PC-3 (cell line): ENCODE data around the gene THOC6. TPM values are rescaled to one million over a fixed set of nuclear protein-coding genes. Genes with fewer than 3 reads are reported as not detected.

Experiments
- ATAC-seq: fragments of 200-7000 bp; cut with Tn5 transposase; 2 replicates; pipeline ENCODE4 v1.9.1; 2020; ENCODE audit warnings: mild to moderate bottlenecking, moderate library complexity
- BruUV-seq: library from RNA; stranded (reverse); fragments of 400-500 nt; replicated peaks from 2 replicates; lab custom pipeline; 2021; lab: Mats Ljungman, UMichigan
- CTCF ChIA-PET: fragments of 300-600 bp; sonication (Branson Sonifier 250); formaldehyde crosslinking; loops from one replicate; lab custom pipeline; 2022; ENCODE audit warnings: antibody characterized with exemption; lab: Charles Lee
- POLR2A ChIA-PET: fragments of 300-600 bp; sonication (Branson Sonifier 250); formaldehyde crosslinking; loops from one replicate; lab custom pipeline; 2022; ENCODE audit warnings: antibody characterized with exemption; ENCODE audit not compliant: unreplicated experiment; lab: Charles Lee
- DNase-seq: peaks from one replicate; pipeline ENCODE4 v3.0.0-alpha.2; 2015
- H2AFZ ChIP-seq: fragments of 300-600 bp; sonication (generic); 2 replicates; pipeline ENCODE4 v1.6.0; 2016; ENCODE audit warnings: antibody characterized with exemption, low read length
- H3F3A ChIP-seq: fragments of 300-600 bp; sonication (generic); one replicate; pipeline ENCODE4 v1.6.0; 2017; ENCODE audit warnings: antibody characterized with exemption, low read length, control low read depth, mild to moderate bottlenecking; ENCODE audit not compliant: unreplicated experiment
- H3K27ac ChIP-seq: fragments of 300-600 bp; sonication (generic); 2 replicates; pipeline ENCODE4 v1.5.1; 2016; ENCODE audit warnings: mild to moderate bottlenecking, low read length
- H3K27me3 ChIP-seq: fragments of 300-600 bp; sonication (generic); 2 replicates; pipeline ENCODE4 v1.6.1; 2016; ENCODE audit warnings: low read length, mixed read lengths
- H3K36me3 ChIP-seq: fragments of 300-600 bp; sonication (generic); 2 replicates; pipeline ENCODE4 v1.6.1; 2016; ENCODE audit warnings: low read depth, mixed run types, low read length, mixed read lengths
- H3K4me1 ChIP-seq: fragments of 300-600 bp; sonication (generic); 2 replicates; pipeline ENCODE4 v1.5.1; 2016; ENCODE audit warnings: low read length; ENCODE audit not compliant: insufficient read depth
- H3K4me2 ChIP-seq: fragments of 300-600 bp; sonication (generic); 2 replicates; pipeline ENCODE4 v1.6.0; 2016; ENCODE audit warnings: low read length
- H3K4me3 ChIP-seq: fragments of 300-600 bp; sonication (generic); 2 replicates; pipeline ENCODE4 v1.5.1; 2016; ENCODE audit warnings: mild to moderate bottlenecking, low read length, mixed read lengths
- H3K79me2 ChIP-seq: fragments of 300-600 bp; sonication (generic); 2 replicates; pipeline ENCODE4 v1.6.1; 2017; ENCODE audit warnings: low read length, mixed read lengths
- H3K9ac ChIP-seq: fragments of 300-600 bp; sonication (generic); 2 replicates; pipeline ENCODE4 v1.6.0; 2016; ENCODE audit warnings: mild to moderate bottlenecking, low read length
- H3K9me2 ChIP-seq: fragments of 300-600 bp; sonication (generic); replicated peaks from 2 replicates; pipeline ENCODE4 v1.6.1; 2016; ENCODE audit warnings: mixed run types, low read length, mixed read lengths
- H3K9me3 ChIP-seq: fragments of 300-600 bp; sonication (generic); 2 replicates; pipeline ENCODE4 v1.6.1; 2016; ENCODE audit warnings: low read length, mixed read lengths
- H4K20me1 ChIP-seq: fragments of 300-600 bp; sonication (generic); 2 replicates; pipeline ENCODE4 v1.6.1; 2016; ENCODE audit warnings: low read length, mixed read lengths
- CTCF ChIP-seq: fragments of 300-600 bp; sonication (generic); conservative IDR thresholded peaks from 2 replicates; pipeline ENCODE4 v1.5.1; 2017; ENCODE audit warnings: antibody characterized with exemption, low read depth, mild to moderate bottlenecking, low read length
- EZH2 ChIP-seq: fragments of 300-600 bp; sonication (generic); IDR thresholded peaks from one replicate; pipeline ENCODE4 v1.6.1; 2017; ENCODE audit warnings: antibody characterized with exemption, mild to moderate bottlenecking, low read length; ENCODE audit not compliant: unreplicated experiment
- EZH2phosphoT487 ChIP-seq: fragments of 300-600 bp; sonication (generic); IDR thresholded peaks from 2 replicates; pipeline ENCODE4 v1.6.1; 2018; ENCODE audit warnings: mild to moderate bottlenecking, antibody characterized with exemption, low read length, borderline replicate concordance
- intact Hi-C: fragments of 100-400 bp; cut with micrococcal nuclease; formaldehyde crosslinking; loops from 2 replicates; pipeline ENCODE4 v1.9.0; 2023
- total RNA-seq: library from RNA; depleted of rRNA; stranded (reverse); fragments of >200 nt; gene quantifications from 2 replicates; pipeline ENCODE4 v1.2.3, GENCODE V29; 2014

Gene THOC6
- total RNA-seq, 1 experiment from 2014 or later, result 40.3 TPM

GRCh38 chr16:2986623-2987188, 37.1 kb upstream of the THOC6 start:
- H3K4me2 ChIP-seq, result no peak overlapping the region
- TF ChIP-seq CTCF (no peak), EZH2phosphoT487 (no peak)
- intact Hi-C loops, result no loop called here
- H3K4me1 ChIP-seq, result peaks cover 3% of the 10 kb centered on the region; the same call in 1 of the 2 replicates
- no peaks in the 10 kb centered on the region for H3K79me2 ChIP-seq
- no peaks in the 10 kb centered on the region for H3K9me3 ChIP-seq
- H3K36me3 ChIP-seq, result no peaks in the 10 kb centered on the region
- H3K4me3 ChIP-seq, result no peak overlapping the region
- POLR2A ChIA-PET, result no interaction called here
- no peaks in the 10 kb centered on the region for H4K20me1 ChIP-seq
- H3K27me3 ChIP-seq, result no peaks in the 10 kb centered on the region
- H3K27ac ChIP-seq, result no peak overlapping the region
- CTCF ChIA-PET, result no interaction called here
- H3K9ac ChIP-seq, result no peak overlapping the region
- no peaks in the 10 kb centered on the region for H3F3A ChIP-seq
- ATAC-seq (no peak), DNase-seq (no peak)
- no peaks in the 10 kb centered on the region for H3K9me2 ChIP-seq
- no TSS peak for BruUV-seq
- no peak overlapping the region for H2AFZ ChIP-seq

GRCh38 chr16:2987286-2987685, 36.5 kb upstream of the THOC6 start:
- BruUV-seq, result no TSS peak
- CTCF ChIA-PET, result no interaction called here

More at GRCh38 chr16:2987286-2987685, 36.5 kb upstream of the THOC6 start:
- DNase-seq (no peak), ATAC-seq (no peak)
- no peaks in the 10 kb centered on the region for H3K36me3 ChIP-seq
- H4K20me1 ChIP-seq, result no peaks in the 10 kb centered on the region
- H3K27ac ChIP-seq, result no peak overlapping the region
- no peaks in the 10 kb centered on the region for H3F3A ChIP-seq
- H3K27me3 ChIP-seq, result no peaks in the 10 kb centered on the region
- no peak overlapping the region for H3K9ac ChIP-seq
- no peak overlapping the region for H3K4me3 ChIP-seq
- no peak for TF ChIP-seq CTCF
- no peak for TF ChIP-seq EZH2
- no peak for TF ChIP-seq EZH2phosphoT487
- H3K4me2 ChIP-seq, result no peak overlapping the region
- no peak overlapping the region for H2AFZ ChIP-seq
- POLR2A ChIA-PET, result no interaction called here
- intact Hi-C loops, result no loop called here
- peaks cover 8% of the 10 kb centered on the region for H3K4me1 ChIP-seq
- H3K79me2 ChIP-seq, result no peaks in the 10 kb centered on the region
- H3K9me3 ChIP-seq, result no peaks in the 10 kb centered on the region
- no peaks in the 10 kb centered on the region for H3K9me2 ChIP-seq
